A673 (cell line): ENCODE measurements around the gene C17orf78. TPM values are rescaled to one million over a fixed set of nuclear protein-coding genes. Genes with fewer than 3 reads are reported as not detected.
A peak's percentile ranks its signal among the peaks of the same experiment; 100 is the strongest.

Experiments
- BruUV-seq: library from RNA; stranded (reverse); fragments of 400-500 nt; replicated peaks from 2 replicates; lab custom pipeline; 2021; lab: Mats Ljungman, UMichigan
- CTCF ChIA-PET: fragments of 300-600 bp; sonication (Branson Sonifier 250); formaldehyde crosslinking; loops from one replicate; lab custom pipeline; 2022; ENCODE audit warnings: antibody characterized with exemption; lab: Charles Lee
- POLR2A ChIA-PET: fragments of 300-600 bp; sonication (Branson Sonifier 250); formaldehyde crosslinking; loops from one replicate; lab custom pipeline; 2022; ENCODE audit warnings: antibody characterized with exemption; ENCODE audit not compliant: low non-redundant PET; lab: Charles Lee
- DNase-seq: peaks from one replicate; pipeline ENCODE4 v3.0.0-alpha.2; 2015; ENCODE audit warnings: low spot score
- H3K27ac ChIP-seq: fragments of 200-600 bp; sonication (generic); 2 replicates; pipeline ENCODE4 v1.5.1; 2016; ENCODE audit warnings: mixed run types, low read depth, mild to moderate bottlenecking, mixed read lengths, antibody characterized with exemption, low read length; ENCODE audit not compliant: poor library complexity, severe bottlenecking
- H3K27me3 ChIP-seq: fragments of 200-600 bp; sonication (generic); replicated peaks from 2 replicates; pipeline ENCODE4 v1.6.1; 2017; ENCODE audit warnings: mixed run types, low read depth, mild to moderate bottlenecking, mixed read lengths, antibody characterized with exemption, low read length; ENCODE audit not compliant: insufficient read depth, poor library complexity
- H3K36me3 ChIP-seq: fragments of 200-600 bp; sonication (generic); 2 replicates; pipeline ENCODE4 v1.6.1; 2016; ENCODE audit warnings: mixed run types, mild to moderate bottlenecking, mixed read lengths, antibody characterized with exemption, low read length; ENCODE audit not compliant: insufficient read depth, poor library complexity, severe bottlenecking
- H3K4me1 ChIP-seq: fragments of 200-600 bp; sonication (generic); 2 replicates; pipeline ENCODE4 v1.6.1; 2017; ENCODE audit warnings: mixed run types, mild to moderate bottlenecking, mixed read lengths, antibody characterized with exemption, low read length; ENCODE audit not compliant: insufficient read depth, poor library complexity, severe bottlenecking
- H3K4me3 ChIP-seq: fragments of 200-600 bp; sonication (generic); 2 replicates; pipeline ENCODE4 v1.5.1; 2016; ENCODE audit warnings: low read depth, mixed run types, mild to moderate bottlenecking, mixed read lengths, low read length; ENCODE audit not compliant: poor library complexity, severe bottlenecking
- H3K9me3 ChIP-seq: fragments of 200-600 bp; sonication (generic); 2 replicates; pipeline ENCODE4 v1.6.1; 2016; ENCODE audit warnings: mixed run types, low read depth, mild to moderate bottlenecking, mixed read lengths, antibody characterized with exemption, low read length; ENCODE audit not compliant: poor library complexity, severe bottlenecking
- CTCF ChIP-seq: fragments of 300-800, 200-600 bp; sonication (generic); conservative IDR thresholded peaks from 2 replicates; pipeline ENCODE4 v1.5.1; 2017; ENCODE audit warnings: low read depth, mild to moderate bottlenecking, antibody characterized with exemption, low read length, moderate library complexity, mixed read lengths
- EZH2 ChIP-seq: fragments of 200-600 bp; sonication (generic); IDR thresholded peaks from 2 replicates; pipeline ENCODE4 v1.6.1; 2017; ENCODE audit warnings: borderline replicate concordance, low read depth, mild to moderate bottlenecking, mixed read lengths, antibody characterized with exemption, low read length; ENCODE audit not compliant: poor library complexity, severe bottlenecking
- intact Hi-C: fragments of 100-400 bp; cut with micrococcal nuclease; formaldehyde crosslinking; loops from one replicate; pipeline ENCODE4 v1.10.0; 2022; ENCODE audit not compliant: unreplicated experiment
- total RNA-seq: library from RNA; stranded (reverse); gene quantifications from 2 replicates; pipeline ENCODE4 v1.2.3, GENCODE V29; 2021

Gene C17orf78
- total RNA-seq, 1 experiment from 2014 or later: not detected

GRCh38 chr17:37391146-37391545 is 15.4 kb downstream of the C17orf78 start:
- no peaks in the 10 kb centered on the region for H3K27me3 ChIP-seq
- ChIA-PET CTCF (no interaction called here), POLR2A (no interaction called here)
- H3K4me1 ChIP-seq: no peaks in the 10 kb centered on the region
- BruUV-seq: no TSS peak
- no peaks in the 10 kb centered on the region for H3K9me3 ChIP-seq
- no peak for TF ChIP-seq EZH2
- TF ChIP-seq CTCF: no peak
- H3K4me3 ChIP-seq: no peak overlapping the region
- H3K27ac ChIP-seq: no peak overlapping the region
- H3K36me3 ChIP-seq: no peaks in the 10 kb centered on the region
- intact Hi-C loops: no loop called here
- DNase-seq: peak; percentile 6

- POLR2A ChIA-PET: no interaction called here
- H3K27me3 ChIP-seq: no peaks in the 10 kb centered on the region
- no peaks in the 10 kb centered on the region for H3K9me3 ChIP-seq
- no peak overlapping the region for H3K4me3 ChIP-seq
- DNase-seq: no peak
- CTCF ChIA-PET: no interaction called here
- BruUV-seq: no TSS peak
- TF ChIP-seq EZH2 (no peak), CTCF (no peak)
- no peak overlapping the region for H3K27ac ChIP-seq
- intact Hi-C loops: no loop called here
- H3K4me1 ChIP-seq: no peaks in the 10 kb centered on the region
- no peaks in the 10 kb centered on the region for H3K36me3 ChIP-seq
Observed at GRCh38 chr17:37392024-37392590, 16.3 kb downstream of the C17orf78 start.

- no TSS peak for BruUV-seq
- H3K36me3 ChIP-seq: no peaks in the 10 kb centered on the region
- H3K4me3 ChIP-seq: no peak overlapping the region
- H3K27ac ChIP-seq: no peak overlapping the region
- no peaks in the 10 kb centered on the region for H3K9me3 ChIP-seq
- no peaks in the 10 kb centered on the region for H3K27me3 ChIP-seq
- POLR2A ChIA-PET: no interaction called here
- CTCF ChIA-PET: no interaction called here
- TF ChIP-seq CTCF (no peak), EZH2 (no peak)
- no peak for DNase-seq
- H3K4me1 ChIP-seq: no peaks in the 10 kb centered on the region
- intact Hi-C loops: no loop called here
Observed at GRCh38 chr17:37393352-37393751, 17.6 kb downstream of the C17orf78 start.
